Activated CD4-positive, alpha-beta T cell treated with anti-CD3 and anti-CD28 coated beads for 24 hours (primary cell): ENCODE measurements around the gene SARNP.
A peak's percentile ranks its signal among the peaks of the same experiment; 100 is the strongest.
"Not testable (repeated sequence)": the region's sequence is repeated elsewhere in the genome, so short reads cannot be mapped to it uniquely, and the experiment has no call there.

Source experiments
- DNase-seq, 2 donors: peaks; one replicate each; pipeline ENCODE4 v3.0.0-alpha.2; 2020; ENCODE audit warnings: low read depth in 2 of 2

The SARNP gene

GRCh38 chr12:55839345-55840140, 22.0 kb upstream of the SARNP start:
- no peak for DNase-seq

GRCh38 chr12:55838361-55838760, 20.8 kb upstream of the SARNP start:
- no peak for DNase-seq

GRCh38 chr12:55834400-55834799, 16.9 kb upstream of the SARNP start:
- not testable (repeated sequence) for DNase-seq

DNA sequence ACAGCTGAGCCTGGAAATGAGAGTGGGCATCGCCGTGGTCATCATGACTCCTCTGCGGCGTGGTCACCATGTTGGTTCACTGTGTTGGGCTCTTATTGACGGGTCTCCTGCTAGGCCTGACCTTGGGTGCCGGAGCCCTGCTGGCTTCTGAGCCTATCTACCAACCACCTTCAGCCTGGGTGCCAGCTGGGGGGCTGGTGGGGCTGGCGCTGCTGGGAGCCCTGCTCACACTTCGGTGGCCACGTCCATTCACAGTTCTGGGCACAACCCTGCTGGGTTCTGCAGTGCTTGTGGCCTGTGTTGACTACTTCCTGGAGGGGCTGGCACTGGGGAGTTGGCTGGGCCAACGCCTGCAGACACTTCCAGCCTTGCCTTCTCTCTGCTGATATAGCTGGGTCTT, 15.5 kb upstream of the SARNP start:
- DNase-seq = no peak

DNA sequence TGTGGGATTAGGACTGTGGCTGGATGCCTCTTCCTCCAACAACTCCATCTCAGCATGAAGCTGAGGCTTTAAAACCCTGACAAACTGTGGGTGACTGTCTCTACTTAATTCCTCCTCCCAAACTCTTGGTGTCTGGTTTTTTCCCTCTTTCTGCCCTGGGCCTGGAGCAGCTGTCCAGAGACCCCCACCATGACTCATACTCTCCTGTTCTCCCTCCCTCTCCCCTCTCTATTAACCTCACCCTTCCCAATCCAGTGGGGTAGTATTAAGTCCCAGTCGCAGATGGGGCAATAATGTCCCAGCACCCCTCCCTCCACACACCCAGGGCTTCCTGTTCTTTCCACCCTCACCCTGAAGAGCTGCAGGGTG, 13.9 kb upstream of the SARNP start:
- no peak for DNase-seq

GRCh38 chr12:55830601-55831446, 13.3 kb upstream of the SARNP start:
- DNase-seq = peak; percentile 20 to 24

DNA sequence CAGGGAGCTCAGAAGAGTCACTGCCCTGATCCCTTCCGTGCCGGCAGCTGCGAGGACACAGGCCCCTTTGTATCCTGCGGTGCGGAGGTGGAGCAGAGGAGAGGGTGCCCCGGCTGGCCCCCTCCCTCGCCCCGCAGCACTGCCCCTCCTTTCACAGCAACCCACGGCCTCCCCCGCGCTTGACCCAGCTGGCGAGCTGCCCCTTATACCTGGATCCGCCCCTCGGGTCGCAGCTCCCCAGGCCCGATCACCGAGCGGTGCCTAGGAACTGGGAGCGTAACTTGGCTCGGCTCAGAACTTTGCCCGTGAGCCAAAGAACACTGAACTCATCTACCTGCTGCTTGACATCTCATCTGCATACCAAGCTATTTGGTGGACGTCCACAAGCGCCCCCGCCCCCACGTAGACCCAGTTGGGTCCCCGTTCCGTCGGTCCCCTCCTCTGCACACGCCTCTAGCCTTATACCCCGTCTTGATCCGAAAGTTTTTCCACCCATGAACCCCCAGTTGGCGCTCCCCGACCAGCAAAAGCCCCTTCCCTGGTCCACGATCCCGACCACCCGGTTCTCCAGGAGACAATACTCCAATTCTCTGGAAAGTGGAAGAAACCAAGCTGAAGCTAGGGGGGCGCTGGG, 12.6 kb upstream of the SARNP start:
- DNase-seq = peak in 1 of 2 donors; percentile 17

DNA sequence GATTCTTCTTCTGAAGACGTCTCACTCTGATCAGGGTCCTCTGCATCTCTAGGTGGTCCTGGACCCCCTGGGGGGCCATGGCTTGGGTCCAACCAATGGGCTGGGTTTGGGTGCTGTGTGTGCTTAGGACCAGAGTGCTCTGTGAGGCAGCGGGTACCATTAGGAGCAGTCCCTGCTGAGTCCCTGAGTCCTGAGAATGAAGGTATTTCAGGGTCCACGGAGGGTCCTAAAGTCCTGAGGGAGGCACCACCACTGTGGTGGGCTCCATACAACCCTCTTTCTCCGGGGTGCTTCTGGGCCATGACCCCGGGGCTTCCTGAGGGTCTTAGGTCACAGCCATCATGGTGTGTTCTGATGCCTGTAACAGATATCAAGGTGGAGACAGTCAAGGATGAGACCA, 10.8 kb upstream of the SARNP start:
- DNase-seq = no peak

GRCh38 chr12:55827806-55828205, 10.3 kb upstream of the SARNP start:
- DNase-seq = no peak

DNA sequence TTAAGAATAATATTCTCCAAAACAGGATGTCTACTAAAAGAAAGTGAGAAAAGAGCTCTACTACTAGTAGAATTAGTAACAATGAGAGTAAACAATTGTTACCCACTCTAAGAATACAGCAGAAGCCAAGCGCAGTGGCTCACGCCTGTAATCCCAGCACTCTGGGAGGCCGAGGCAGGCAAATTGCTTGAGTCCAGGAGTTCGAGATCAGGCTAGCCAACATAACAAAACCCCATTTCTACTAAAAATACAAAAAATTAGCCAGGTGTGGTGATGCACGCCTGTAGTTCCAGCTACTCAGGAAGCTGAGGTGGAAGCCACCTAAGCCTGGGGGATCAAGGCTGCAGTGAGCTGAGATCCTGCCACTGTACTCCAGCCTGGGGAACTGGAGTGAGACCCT, 7.2 kb upstream of the SARNP start:
- DNase-seq = no peak

DNA sequence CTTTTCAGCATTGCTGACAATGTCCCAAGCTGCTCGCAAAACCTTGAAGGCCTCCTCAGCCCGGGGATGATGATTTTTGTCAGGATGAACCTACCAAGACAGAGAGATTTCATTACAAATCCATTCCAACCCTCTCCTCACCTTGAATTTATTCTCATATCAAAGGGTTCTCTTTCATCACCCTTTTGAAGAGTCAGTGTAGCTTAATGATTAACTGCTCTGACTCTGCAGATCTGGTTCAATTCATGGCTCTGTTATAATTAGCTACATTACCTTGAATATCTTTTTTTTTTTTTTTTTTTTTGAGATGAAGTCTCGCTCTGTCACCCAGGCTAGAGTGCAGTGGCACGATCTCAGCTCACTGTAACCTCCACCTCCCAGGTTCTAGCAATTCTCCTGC, 5.9 kb upstream of the SARNP start:
- no peak for DNase-seq

- DNase-seq = no peak
Measured at GRCh38 chr12:55822228-55822627, 4.7 kb upstream of the SARNP start.

- DNase-seq = no peak
Measured at GRCh38 chr12:55820679-55821078, 3.2 kb upstream of the SARNP start.

DNA sequence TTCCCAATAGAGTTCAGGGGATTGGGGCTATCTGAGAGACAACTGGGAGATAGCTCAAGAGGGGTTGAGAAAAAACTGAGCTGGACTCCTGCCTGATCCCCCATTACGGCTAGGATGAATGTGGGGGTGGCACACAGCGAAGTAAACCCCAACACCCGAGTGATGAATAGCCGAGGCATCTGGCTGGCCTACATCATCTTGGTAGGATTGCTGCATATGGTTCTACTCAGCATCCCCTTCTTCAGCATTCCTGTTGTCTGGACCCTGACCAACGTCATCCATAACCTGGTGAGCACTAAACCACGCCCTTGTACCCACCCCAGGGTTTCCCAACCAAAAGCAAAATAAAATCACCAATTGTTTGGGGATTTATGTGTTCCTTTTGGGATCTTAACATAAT, 1.4 kb upstream of the SARNP start:
- DNase-seq = no peak

DNA sequence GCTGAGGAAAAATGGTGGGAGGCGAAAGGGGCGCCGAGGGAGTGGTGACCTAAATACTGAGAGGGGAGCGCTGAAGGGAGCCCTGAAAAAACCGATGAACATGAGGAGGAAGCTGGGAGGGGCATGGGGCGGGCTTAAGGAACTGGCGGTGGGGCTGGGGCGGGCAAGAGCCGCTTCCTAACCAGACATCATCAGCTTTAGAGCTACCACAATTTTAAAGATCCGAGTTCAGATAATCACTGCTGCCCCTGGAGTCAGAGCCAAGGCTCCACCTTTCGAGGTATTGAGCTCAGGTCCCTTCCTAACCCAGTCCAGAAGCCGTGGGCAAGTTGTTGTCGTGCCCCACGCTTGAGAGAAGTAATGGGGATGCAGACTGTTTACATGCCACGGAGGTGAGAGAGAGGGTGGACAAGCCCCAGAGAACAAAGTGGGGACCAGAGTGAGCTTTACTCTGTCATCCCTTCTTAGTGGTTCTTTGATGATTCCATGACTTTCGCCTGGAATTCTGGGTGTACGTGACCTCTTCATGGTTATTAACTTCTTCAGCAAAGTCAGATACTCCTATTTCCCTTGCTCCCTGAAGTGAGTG, 710 bp upstream of the SARNP start:
- no peak for DNase-seq

DNA sequence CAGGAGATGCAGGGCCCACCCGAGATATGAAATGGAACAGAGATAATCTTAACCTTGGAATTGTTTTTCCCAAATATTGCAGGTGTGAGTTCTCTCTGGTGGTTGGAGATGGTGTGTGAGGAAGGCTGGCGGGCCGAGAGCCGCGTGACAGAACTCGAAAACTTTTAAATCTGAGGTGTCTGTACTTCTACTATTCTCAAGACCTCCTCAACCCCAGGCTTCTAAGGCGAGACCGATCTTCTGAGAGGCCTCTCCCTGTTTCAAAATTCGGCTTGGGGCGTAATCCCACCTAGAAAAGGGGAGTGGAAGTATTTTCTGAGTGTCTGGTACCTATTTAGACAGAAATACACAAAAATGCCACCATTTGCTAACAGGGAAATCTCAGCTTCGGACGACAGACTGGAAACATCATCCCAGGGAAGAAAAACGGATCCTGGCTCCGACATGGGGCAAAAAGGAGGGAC, 611 bp downstream of the SARNP start:
- no peak for DNase-seq

DNA sequence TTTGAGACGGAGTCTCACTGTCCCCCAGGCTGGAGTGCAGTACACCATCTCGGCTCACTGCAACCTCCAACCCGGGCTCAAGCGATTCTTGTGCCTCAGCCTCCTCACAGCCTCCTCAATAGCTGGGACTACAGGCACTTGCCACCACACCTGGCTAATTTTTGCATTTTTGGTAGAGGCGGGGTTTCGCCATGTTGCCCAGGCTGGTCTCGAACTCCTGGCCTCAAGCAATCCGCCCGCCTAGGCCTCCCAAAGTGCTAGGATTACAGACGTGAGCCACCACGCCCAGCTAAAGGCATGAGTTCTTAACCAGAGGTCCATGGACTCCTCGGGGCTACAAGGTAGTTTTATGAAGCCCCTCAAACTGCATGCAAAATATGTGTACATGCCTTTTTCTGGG, 2.1 kb downstream of the SARNP start:
- no peak for DNase-seq

GRCh38 chr12:55814257-55814656, 3.3 kb downstream of the SARNP start:
- DNase-seq = no peak

DNA sequence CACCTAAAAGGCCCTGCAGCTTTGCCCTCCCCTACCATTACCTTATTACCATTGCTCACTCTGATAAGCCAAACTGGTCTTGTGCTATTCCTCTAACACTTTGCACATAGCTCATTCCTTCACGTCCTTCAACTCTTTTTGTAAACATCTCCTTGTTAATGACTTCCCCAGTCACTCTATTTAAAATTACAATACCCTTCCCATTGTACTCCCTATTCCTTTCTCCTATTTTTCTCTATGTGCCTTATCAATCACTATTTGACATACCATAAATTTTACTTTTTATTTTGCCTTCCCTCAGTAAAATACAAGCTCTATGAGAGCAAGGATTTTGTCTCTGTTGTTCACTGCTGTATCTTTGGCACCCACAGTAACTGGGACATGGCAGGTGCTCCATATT, 5.4 kb downstream of the SARNP start:
- no peak for DNase-seq

DNA sequence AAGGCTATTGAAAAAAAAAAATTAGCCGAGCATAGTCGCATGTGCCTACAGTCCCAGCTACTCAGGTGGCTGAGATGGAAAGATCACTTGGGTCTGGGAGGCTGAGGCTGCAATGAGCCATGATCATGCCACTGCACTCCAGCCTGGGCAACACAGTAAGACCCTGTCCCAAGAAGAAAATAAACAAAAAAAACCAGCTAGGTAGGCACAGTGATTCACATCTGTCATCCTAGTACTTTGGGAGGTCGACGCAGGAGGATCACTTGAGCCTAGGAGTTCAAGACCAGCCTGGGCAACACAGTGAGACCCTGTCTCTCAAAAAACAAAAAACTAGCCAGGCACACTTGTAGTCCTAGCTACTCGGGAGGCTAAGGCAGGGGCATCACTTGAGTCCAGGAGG, 8.2 kb downstream of the SARNP start:
- no peak for DNase-seq

DNA sequence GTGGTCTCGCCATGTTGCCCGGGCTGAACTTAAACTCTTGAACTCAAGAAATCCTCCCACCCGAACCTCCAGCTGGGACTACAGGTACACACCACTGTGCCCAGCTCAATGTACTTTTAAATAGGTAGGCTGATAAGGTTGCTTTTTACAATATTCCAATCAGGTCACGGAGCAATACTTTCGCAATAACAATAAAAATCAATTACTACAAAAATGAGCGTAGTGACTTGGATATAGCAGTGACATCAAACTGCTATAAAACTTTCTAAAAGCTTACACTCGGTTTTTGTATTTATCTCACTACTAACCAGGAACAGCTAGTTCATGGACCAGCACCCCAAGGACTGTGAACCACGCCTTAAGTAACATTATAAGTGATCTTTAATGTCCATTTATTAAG, 10.5 kb downstream of the SARNP start:
- DNase-seq = no peak

DNA sequence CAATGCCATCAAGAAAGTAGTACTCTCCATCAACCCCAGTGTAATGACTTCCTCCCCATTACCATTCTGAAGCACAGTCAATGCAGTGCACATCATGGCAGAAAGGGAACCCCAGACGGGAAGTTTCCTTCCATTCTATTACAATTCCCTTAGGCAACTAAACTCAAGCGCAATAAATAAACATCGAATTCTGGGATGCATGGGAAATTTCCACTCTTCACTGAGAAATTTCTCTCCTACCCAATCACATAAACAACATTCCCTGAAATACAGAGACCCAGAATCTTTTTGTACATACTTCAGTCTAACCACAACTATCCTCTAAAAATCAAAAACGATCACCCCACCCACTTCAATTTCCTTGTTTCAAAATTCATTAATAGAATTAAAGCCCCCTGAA, 20.0 kb downstream of the SARNP start:
- no peak for DNase-seq
